ENCODE data around the gene TBC1D9B.

GRCh38 chr5:179901462-179901861 lies 6.2 kb downstream of the TBC1D9B start:
- no peak for TF ChIP-seq POLR2A (IDR thresholded peaks at IDR 0.05; ENCODE audit: borderline replicate concordance, extremely low read depth, insufficient read depth, insufficient read length)
- TF ChIP-seq POLR2AphosphoS5 (IDR thresholded peaks at IDR 0.05; ENCODE audit: low read depth, low read length), result no peak
- no peak for TF ChIP-seq ELF1 (IDR thresholded peaks at IDR 0.05; ENCODE audit: borderline replicate concordance, low read depth)
- TF ChIP-seq ZFX (IDR thresholded peaks at IDR 0.05), result no peak
- no peak for TF ChIP-seq RAD21 (IDR thresholded peaks at IDR 0.05; ENCODE audit: low read depth)
- TF ChIP-seq CTCF (IDR thresholded peaks at IDR 0.05 in 2 of 3, conservative IDR thresholded peaks at IDR 0.05 in 1 of 3; ENCODE audit: borderline replicate concordance in 1 of 3, insufficient read depth in 1 of 3, low read depth in 2 of 3, low read length in 2 of 3), result no peak
- no peak for TF ChIP-seq REST (IDR thresholded peaks at IDR 0.05; ENCODE audit: low read depth)
- TF ChIP-seq JUND (IDR thresholded peaks at IDR 0.05), result no peak
- no peak for TF ChIP-seq ZNF274 (IDR thresholded peaks at IDR 0.05; ENCODE audit: low read depth, low read length)
- TF ChIP-seq SIN3A (IDR thresholded peaks at IDR 0.05; ENCODE audit: low read depth), result no peak
- TF ChIP-seq EGR1 (IDR thresholded peaks at IDR 0.05; ENCODE audit: low read depth), result no peak
- no peak for TF ChIP-seq EZH2phosphoT487 (IDR thresholded peaks at IDR 0.05; ENCODE audit: borderline replicate concordance)
- TF ChIP-seq SP1 (IDR thresholded peaks at IDR 0.05; ENCODE audit: low read depth), result no peak
- TF ChIP-seq ZBTB33 (IDR thresholded peaks at IDR 0.05; ENCODE audit: extremely low read depth, insufficient replicate concordance, low read length), result no peak

Data from HCT116 (cell line).